Measurements from ENCODE around the gene PLEKHH1.

The PLEKHH1 gene

DNA sequence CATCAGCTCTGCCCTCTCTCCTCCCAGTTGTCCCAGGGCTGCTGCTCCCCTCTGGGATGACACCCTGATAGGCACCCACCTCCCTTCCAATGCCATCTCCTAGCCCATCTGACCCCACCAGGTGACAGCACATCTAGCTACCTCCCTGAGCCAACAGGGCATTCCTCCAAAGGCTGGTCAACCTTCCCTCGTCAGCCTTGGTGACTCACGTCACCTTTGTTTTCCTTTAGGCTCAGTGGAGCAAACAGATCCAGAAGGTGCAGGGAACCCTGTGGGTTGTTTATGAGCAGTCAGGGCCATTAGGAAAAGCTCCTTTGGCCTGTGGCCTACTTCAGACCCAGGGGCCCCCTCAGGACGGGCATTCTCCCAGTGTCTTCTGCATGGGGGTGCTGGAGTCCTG is 34.6 kb downstream of the PLEKHH1 start:
- no peak for DNase-seq (ENCODE audit: low spot score)

DNA sequence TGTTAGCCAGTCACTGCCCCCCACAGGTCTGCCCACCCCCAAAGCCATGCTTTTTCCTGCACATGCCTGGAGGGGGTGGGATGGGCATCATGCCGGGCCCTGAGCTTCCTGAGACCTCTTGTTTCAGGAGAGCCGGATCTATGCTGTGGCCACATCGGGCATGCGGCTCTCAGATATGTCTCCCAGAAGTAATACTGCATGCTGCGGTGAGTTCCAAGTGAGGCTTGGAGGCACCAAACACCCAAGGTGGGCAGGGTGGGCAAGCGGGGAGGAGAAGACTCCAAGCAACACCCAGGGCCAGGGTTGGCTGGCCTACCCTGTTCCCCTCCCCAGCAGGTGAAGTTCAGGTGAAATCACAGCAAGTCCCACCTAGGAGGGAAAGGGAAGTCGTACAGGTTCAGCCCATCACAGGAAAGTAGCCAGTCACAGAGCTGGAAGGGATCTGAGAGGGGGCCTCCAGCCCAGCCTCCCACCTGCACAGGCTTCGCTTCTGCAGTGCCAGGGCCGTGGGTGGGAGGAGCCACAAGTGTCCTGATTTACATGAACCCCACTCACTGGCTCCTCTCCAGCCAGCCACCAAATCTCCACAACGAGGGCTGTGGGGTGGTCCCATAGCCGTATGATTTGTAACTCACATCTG is 36.0 kb downstream of the PLEKHH1 start:
- DNase-seq (ENCODE audit: low spot score), result peak; percentile 8

DNA sequence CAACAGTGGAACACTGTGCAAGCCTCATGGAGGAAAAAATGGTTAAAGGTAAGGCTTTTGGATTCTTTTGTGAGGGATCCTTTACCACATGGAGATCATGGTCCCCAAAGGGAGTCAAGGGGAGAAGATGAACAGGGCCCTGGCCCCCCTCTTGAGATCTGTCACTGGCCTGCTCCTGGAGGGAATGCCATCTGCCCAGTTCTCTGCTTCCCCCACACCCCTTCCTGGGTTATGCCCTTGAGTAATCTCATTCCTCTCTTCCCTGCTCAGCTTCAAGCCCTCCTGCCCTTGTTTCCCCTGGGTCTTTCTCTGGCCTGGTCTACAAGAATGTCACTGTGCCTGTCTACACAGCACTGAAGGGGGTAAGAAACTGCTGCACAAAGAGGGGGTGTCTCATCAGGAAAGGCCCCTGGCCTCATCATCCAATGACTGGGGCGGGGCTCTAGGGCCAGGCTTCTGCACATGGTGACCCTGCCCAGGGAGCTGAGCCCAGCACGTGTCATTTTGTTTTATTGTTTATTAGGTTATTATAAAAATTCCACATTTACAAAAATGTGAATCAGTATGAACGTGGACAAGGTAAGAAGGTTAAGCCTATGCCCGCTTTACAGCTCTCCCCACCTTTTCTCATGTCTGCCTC is 36.7 kb downstream of the PLEKHH1 start:
- no peak for DNase-seq (ENCODE audit: low spot score)

DNA sequence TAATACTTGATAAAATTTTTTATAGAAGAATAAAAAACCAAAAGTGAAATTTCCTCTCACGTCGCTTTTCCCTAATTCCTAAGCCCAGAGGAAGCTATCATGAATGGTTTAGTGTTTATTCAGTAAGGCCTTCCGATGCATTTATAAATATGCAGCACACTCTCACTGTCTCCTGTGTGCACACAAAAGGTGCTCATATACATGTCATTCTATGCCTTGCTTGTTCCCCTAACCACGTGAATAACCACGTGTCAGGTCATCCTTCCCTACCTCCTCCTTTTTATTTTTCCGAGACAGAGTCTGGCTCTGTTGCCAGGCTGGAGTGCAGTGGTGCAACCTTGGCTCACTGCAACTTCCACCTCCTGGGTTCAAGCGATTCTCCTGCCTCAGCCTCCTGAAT is 37.4 kb downstream of the PLEKHH1 start:
- no peak for DNase-seq (ENCODE audit: low spot score)

DNA sequence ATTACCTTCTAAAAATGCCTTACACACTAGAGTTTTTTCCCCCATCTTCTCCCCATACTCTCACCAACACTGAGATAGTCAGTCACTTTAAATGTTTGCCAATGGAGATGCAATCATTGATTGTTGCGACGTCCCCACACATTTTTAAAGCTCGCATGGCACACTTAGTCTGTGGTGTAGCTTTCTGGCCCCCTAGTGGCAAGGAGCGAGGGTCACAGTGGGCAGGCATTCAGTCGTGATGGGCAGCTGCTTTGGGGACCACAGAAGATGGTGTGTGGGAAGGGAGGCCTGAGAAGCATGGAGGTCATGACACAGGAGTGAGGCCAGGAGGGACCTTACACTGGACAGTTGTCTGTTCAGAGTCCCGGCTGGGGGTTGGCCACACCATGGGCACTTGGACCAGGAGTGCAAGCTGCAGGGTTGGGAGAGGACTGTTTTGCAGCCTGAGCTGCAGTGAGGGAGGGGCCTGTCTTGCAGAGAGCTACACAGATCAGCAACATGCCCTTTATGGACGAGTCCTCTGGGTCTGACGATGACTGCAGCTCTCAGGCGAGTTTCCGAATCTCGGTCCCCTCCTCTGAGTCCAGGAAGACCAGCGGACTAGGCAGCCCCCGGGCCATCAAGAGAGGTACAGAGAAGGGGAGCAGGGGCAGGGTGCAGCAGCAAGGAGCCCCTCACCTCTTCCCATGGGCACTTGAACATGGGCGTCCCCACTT is 38.3 kb downstream of the PLEKHH1 start:
- DNase-seq (ENCODE audit: low spot score), result peak; percentile 65

DNA sequence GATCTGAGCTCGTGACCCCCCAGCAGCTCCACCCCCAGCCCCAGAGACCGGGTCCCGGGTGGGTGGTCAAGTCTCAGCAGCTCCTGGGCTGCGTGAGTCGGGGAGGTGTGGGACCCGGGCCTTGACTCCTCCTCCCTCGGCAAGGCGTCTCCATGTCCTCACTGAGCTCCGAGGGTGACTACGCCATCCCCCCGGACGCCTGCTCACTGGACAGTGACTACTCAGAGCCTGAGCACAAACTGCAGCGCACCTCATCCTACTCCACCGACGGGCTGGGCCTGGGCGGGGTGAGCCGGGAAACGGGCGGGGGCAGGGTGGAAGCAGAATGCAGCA is 38.9 kb downstream of the PLEKHH1 start:
- DNase-seq (ENCODE audit: low spot score), result no peak

DNA sequence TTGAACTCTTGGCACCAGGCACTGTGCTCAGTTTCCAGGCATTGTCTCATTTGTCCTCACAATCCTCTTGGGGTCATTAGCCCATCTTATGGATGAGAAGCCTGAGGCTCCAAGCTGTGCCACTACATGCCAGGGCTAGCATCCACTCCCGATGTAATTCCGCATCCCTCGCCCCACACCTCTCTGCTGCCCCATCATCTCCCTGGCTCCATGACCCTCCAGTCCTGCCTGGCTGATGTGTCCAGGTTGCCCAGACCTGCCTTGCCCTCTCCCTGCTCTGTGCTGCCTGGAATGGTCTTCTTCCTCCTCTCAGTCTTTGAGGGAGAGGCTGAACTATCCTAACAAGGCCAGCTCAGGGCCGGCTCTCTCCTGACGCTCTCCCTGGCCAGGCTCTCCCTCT is 39.5 kb downstream of the PLEKHH1 start:
- DNase-seq (ENCODE audit: low spot score), result no peak

DNA sequence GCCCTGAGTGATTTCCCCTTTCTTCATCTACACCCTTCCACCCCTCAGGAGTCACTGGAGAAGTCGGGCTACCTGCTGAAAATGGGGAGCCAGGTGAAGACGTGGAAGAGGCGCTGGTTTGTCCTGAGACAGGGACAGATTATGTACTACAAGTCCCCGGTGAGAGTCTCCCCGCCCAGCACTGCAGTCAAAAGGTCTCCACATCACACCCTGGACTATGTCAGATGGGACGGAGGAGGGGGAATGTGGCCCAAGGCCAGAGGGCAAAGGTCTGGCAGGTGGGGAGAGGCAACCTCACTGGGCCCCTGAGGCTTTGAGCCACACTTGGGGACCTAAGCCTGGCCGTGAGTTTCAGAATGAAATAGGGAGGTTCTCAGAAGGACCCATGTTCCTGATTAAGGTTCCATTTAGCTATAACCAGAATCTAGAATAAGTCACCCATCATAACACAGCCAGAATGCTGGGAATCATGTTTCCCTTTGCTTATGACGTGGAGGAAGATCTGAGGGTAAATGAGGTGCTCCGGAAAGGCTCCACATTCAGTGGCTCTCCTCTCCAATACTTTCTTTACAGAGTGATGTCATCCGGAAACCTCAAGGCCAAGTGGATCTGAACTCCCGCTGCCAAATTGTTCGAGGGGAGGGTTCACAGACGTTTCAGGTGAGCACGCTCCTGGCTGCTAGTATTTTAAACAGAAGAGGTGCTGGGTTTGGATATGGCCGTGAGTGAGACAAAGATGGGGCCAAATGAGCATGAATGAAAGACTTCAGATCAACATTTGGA is 40.3 kb downstream of the PLEKHH1 start:
- no peak for DNase-seq (ENCODE audit: low spot score)

DNA sequence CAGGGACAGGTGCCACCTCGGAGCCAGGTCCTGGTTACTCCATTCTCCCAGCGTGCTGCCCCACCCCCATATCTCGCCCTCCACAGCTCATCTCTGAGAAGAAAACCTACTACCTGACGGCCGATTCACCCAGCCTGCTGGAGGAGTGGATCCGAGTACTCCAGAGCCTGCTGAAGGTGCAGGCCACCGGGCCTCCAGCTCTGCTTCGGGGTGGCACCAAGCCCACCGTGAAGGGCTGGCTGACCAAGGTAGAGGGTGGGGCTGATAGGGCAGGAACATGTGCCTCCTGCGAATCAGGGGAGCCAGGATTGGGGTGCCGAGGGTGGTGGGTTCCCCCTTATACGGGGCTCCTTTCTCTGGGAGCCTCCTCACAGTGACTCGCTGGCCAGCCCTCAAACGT is 41.1 kb downstream of the PLEKHH1 start:
- DNase-seq (ENCODE audit: low spot score), result no peak

DNA sequence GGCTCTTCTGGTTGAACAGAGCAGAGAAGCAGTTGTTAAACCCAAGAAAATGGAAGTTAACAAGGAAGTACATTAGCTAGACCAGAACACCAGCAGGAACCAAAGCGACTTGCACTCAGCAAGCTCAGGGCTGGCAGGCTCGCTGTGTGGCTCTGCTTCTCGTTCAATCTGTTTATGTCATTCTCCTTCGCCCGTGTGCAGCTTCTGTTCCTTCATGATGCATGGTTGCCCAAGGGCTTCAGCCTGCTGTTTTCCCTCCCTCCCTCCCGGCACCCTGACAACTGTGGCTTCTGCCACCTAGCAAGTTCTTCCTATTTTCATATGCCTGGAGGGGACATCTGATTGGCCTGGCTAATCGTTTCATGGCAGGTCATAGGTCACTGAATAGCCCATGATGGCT is 41.7 kb downstream of the PLEKHH1 start:
- no peak for DNase-seq (ENCODE audit: low spot score)

DNA sequence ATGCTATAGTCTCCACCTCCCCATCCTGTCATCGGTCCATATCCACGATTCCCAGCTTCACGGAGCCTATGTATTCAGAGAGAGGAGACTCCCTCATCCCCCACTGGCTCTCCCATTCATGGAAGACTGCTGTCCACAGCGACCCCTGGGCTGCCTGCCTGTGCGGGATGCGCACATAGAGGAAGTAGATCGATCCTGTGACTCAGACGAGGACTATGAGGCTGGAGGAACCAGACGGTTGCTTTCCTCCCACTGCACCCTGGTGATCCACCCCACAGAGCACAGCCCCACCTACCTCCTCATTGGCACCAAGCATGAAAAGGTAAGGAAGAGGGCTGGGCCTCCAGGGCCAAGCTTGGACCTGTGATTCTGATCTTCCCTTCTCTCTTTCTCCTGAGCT is 42.6 kb downstream of the PLEKHH1 start:
- DNase-seq (ENCODE audit: low spot score), result no peak

DNA sequence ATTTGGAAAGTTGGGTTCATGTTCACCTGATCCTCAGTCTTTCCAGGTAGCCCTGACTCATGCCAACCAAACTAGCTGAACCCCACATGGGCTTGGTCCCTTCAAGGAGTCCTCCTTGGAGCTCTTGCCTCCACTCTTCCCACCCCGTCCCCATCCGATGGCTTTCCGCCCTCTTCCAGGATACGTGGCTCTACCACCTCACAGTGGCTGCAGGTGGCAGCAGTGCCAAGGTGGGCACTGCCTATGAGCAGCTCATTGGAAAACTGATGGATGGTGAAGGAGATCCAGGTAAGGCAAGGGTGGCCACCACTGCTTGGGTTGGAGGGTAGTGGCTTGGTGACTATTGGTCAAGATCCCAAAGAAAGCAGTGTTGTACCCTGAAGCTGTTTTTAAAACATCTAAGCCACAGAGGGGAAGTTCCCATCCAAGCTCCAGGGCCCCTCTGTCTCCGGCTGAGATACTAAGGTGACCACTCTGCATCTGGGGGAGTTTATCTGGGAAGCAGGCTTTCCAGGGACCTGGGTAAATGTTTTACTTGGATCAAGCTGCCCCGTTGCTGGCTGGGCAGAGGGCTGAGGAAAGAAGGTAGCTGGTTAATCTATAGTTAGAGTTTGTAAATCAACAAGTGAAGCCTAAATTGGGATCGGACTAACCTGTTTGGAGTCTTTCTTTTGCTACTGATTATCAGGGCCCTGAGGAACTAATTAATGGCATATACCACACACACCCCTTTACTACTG is 43.3 kb downstream of the PLEKHH1 start:
- no peak for DNase-seq (ENCODE audit: low spot score)

DNA sequence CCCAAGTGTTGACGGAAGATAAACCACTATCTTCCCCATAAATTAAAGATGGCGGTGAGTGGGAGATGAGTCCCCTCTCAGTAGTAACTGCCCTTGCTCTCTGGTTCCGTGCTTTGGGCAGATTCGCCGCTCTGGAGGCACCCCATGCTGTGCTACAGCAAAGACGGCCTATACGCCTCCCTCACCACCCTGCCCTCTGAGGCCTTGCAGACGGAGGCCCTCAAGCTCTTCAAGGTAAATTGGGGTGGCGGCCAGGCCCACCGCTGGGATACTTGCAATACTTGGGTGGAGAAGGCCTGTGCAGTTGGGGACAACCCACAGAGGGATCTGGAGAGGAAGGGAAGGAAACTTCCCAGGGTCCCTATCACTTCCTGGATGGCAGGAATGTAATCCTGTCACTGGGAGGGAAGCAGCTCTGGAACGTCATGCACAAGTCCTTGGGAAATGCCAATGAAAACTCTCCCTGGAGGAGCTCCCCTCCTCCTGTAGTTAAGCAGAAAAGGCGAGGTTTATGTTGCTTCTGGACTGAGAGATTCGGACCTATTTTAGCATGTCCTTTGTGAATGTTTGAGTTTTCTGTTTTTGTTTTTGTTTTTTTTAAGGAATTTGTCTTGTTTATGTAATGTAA is 44.2 kb downstream of the PLEKHH1 start:
- no peak for DNase-seq (ENCODE audit: low spot score)

DNA sequence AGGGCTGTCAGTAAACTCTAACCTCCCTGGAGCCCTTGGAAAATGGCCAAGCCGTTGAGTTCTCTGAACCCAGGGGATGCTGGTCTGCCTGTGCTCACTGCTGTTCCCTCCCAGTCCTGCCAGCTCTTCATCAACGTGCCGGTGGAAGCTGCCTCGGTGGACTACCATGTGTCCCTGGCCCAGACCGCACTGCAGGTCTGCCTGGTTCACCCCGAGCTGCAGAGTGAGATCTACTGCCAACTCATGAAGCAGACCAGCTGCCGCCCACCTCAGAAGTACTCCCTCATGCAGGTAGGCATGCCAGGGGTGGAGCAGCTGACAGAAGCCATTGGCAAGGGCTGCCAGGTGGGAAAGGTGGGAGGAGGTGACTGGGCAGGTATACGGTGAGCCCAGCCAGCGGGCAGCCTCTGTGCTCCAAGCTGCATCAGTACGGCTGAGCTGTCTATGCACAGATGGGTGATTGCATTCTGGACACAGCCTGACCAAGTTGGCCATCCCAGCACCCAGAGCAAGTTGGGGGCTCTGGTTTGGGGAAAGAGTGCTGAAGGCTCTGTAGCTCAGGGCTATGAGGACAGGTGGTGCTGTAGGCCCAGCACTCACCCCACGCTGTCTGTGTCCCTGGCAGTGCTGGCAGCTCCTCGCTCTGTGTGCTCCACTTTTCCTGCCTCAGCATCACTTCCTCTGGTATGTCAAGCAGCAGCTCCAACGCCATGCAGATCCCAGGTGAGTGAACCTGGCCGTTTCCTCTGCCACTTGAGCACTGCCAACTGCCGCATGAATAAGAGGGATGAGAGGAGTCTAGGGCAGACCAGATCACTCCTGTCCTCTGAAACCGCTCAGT is 45.0 kb downstream of the PLEKHH1 start:
- DNase-seq (ENCODE audit: low spot score), result no peak

DNA sequence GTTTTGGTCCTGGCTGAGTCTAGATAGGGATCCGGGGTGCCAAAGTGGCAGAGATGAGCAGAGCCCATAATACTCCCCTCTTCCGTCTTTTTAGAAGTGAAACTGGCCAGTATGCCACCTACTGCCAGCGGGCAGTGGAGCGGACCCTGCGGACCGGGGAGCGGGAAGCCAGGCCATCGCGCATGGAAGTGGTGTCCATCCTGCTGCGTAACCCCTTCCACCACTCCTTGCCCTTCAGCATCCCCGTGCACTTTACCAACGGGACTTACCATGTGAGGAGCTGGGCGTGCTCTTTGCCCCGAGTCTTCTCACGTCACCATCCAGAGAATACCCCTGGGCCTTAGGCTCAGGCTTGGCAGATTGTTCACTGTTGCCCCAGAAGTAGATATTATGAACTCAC is 46.0 kb downstream of the PLEKHH1 start:
- DNase-seq (ENCODE audit: low spot score), result no peak

DNA sequence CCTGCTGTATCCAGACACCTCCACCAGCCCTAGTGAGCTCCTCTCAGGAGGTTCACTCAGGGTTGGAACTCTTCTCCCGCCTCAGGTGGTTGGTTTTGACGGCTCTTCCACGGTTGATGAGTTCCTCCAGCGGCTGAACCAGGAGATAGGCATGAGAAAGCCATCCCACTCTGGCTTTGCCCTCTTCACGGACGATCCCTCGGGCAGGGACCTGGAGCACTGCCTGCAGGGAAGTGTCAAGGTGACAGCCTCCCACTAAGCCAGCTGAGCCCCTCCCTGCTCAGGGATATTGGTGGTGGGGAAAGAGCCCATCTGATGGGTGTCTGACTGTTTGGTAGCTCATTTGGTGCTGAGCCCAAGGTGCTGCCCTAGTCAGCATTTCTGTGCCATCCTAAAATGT is 46.5 kb downstream of the PLEKHH1 start:
- DNase-seq (ENCODE audit: low spot score), result no peak

DNA sequence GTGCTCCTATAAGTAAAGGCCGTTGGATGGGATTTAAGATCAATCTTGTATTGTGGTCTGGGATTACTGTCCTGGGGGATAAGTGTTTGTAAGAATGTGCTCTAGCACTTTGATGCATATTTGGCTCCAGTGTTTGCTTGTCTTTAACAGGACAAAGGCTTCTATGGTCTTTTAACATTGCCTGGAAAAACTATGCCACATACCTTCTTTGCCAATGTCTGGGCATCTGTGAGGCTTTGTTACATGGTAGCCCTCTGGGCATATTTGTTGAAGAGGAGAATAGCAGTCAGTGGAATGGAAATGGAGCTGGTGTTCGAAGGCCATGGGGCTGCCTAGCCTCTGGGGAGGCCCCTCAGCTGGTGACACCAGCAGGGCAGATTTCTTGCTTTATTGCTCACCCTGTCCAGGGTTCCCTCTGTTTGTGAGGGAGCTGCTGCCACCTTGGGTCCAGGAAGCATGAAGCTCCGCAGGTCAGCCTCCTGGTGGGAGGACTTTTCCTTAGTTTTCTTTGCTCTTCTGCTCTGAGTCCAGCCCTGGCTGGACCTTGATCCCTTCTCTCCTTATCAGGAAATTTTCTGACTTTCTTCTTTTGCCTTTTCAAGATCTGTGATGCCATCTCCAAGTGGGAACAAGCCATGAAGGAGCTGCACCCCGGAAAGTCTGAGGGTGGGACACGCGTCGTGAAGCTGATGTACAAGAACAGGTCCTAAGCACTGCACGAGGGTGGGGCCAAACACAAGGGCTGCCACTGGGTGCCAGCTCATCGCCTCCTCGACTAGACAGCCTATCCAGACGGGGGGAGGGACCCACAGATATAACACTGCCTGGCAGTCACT is 47.5 kb downstream of the PLEKHH1 start:
- no peak for DNase-seq (ENCODE audit: low spot score)

DNA sequence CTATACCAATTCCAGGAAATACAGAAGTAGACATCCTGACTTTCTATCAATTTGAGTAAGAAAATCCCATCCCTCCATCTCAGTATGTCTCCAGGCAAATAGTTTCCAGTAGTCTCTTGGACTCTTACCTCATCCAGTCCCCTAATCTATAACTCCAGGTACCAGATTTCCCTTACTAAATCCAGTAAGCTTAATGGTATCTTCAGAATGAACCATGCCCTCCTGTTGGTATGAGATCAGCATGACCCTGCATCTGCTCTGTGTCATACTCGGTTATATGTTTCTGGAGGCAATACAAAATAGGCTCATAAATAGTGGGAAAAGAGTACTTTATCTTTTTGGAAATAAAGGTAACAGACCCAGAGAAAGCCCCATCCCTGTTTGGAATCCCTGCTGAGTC is 48.6 kb downstream of the PLEKHH1 start:
- no peak for DNase-seq (ENCODE audit: low spot score)

DNA sequence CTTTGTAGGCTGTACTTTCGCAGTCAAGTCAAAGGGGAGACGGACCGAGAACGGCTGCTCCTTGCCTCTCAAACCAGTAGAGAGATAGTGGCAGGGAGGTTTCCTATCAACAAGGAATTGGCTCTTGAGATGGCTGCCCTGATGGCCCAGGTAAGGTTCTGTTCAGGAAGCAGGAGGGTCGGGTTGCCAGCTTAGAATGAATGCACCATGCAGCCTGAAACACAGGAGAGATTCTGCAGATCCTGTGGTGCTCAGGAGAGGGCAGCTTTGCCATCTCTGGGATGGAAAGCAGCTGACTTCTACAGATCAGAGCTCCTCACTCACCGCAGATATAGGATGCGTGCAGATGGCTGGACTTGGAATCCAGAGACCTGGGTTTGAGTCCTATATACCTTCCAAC is 49.0 kb downstream of the PLEKHH1 start:
- DNase-seq (ENCODE audit: low spot score), result no peak

Data from NAMALWA (cell line).